Measurements from ENCODE around the gene RNF181. TPM values are rescaled to one million over a fixed set of nuclear protein-coding genes. Genes with fewer than 3 reads are reported as not detected.

RNF181 gene
- total and polyA plus RNA-seq, 2 of the 13 experiments (the other 11 are each of a cell fraction or from before 2014, with no cell fraction given): 224 to 578 TPM

DNA sequence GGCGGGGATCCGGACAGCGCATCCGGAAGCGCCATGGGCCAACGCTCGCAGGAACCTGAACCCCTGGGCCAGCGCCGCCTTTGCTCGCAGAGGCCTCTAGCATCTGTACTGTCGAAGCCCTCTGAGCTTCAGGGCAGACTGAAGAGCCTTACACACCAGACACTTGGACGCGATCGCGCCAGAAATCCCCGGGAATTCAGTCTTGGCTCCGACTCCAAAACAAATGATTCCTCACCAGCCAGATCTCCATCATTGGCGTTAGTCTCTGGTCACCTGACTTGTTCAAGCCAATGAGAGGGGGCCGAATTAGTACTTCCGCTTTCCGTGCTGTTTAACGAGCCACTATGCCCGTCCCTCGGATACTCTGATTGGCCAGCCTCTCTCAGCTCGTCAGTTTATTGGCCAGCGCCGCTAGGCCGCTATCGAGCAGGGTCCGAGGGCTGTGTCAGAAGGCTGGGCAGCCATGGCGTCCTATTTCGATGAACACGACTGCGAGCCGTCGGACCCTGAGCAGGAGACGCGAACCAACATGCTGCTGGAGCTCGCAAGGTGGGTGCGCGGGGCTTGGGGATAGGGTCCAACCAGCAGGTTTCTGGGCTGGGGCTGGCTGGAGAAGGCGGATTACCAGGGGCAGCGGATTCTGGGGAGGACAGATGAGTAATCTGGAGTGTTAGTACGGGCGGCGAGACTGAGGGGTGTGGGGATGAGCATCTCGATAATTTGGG is at the start of gene RNF181 (continued):
- TF ChIP-seq, protein P1, sequence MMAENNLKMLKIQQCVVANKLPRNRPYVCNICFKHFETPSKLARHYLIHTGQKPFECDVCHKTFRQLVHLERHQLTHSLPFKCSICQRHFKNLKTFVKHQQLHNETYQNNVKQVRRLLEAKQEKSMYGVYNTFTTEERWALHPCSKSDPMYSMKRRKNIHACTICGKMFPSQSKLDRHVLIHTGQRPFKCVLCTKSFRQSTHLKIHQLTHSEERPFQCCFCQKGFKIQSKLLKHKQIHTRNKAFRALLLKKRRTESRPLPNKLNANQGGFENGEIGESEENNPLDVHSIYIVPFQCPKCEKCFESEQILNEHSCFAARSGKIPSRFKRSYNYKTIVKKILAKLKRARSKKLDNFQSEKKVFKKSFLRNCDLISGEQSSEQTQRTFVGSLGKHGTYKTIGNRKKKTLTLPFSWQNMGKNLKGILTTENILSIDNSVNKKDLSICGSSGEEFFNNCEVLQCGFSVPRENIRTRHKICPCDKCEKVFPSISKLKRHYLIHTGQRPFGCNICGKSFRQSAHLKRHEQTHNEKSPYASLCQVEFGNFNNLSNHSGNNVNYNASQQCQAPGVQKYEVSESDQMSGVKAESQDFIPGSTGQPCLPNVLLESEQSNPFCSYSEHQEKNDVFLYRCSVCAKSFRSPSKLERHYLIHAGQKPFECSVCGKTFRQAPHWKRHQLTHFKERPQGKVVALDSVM (CRISPR knock-in tag; IDR thresholded peaks at IDR 0.05): peak; percentile 63; the same call in 1 of the 2 replicates
- TF ChIP-seq SP140L (CRISPR knock-in tag; IDR thresholded peaks at IDR 0.05; ENCODE audit: borderline replicate concordance) (no peak), ZNF260 (CRISPR knock-in tag; IDR thresholded peaks at IDR 0.05; ENCODE audit: borderline replicate concordance, low read depth) (no peak), HES4 (CRISPR knock-in tag; IDR thresholded peaks at IDR 0.05; ENCODE audit: borderline replicate concordance) (peak; percentile 55; the same call in 1 of the 2 replicates), ATF7 (IDR thresholded peaks at IDR 0.05) (no peak), ATF7 (CRISPR knock-in tag; IDR thresholded peaks at IDR 0.05) (peak; percentile 76; the same call in 1 of the 2 replicates), ZNF790 (CRISPR knock-in tag; IDR thresholded peaks at IDR 0.05; ENCODE audit: borderline replicate concordance) (no peak), HIVEP1 (CRISPR knock-in tag; IDR thresholded peaks at IDR 0.05) (0 out of 2 replicates have a peak, but pooled peaks have one; percentile 48), ARNTL (CRISPR knock-in tag; IDR thresholded peaks at IDR 0.05) (no peak), ZNF451 (CRISPR knock-in tag; IDR thresholded peaks at IDR 0.05) (no peak), SMYD3 (CRISPR knock-in tag; IDR thresholded peaks at IDR 0.05) (peak; percentile 93; the same call in 1 of the 2 replicates), ZNF549 (CRISPR knock-in tag; IDR thresholded peaks at IDR 0.05) (no peak), ZFY (CRISPR knock-in tag; IDR thresholded peaks at IDR 0.05) (peak; percentile 88), MIER3 (CRISPR knock-in tag; IDR thresholded peaks at IDR 0.05; ENCODE audit: borderline replicate concordance) (no peak), ETV6 (CRISPR knock-in tag; conservative IDR thresholded peaks at IDR 0.05) (no peak), THYN1 (CRISPR knock-in tag; IDR thresholded peaks at IDR 0.05; ENCODE audit: borderline replicate concordance, low read depth) (no peak)
- TF ChIP-seq, protein P2, sequence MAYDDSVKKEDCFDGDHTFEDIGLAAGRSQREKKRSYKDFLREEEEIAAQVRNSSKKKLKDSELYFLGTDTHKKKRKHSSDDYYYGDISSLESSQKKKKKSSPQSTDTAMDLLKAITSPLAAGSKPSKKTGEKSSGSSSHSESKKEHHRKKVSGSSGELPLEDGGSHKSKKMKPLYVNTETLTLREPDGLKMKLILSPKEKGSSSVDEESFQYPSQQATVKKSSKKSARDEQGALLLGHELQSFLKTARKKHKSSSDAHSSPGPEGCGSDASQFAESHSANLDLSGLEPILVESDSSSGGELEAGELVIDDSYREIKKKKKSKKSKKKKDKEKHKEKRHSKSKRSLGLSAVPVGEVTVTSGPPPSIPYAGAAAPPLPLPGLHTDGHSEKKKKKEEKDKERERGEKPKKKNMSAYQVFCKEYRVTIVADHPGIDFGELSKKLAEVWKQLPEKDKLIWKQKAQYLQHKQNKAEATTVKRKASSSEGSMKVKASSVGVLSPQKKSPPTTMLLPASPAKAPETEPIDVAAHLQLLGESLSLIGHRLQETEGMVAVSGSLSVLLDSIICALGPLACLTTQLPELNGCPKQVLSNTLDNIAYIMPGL (CRISPR knock-in tag; IDR thresholded peaks at IDR 0.05; ENCODE audit: borderline replicate concordance in 1 of 2, low read depth in 1 of 2): peak in 1 of 2 experiments; percentile 61; a peak in 2 of 4 replicates
- TF ChIP-seq, protein P3, sequence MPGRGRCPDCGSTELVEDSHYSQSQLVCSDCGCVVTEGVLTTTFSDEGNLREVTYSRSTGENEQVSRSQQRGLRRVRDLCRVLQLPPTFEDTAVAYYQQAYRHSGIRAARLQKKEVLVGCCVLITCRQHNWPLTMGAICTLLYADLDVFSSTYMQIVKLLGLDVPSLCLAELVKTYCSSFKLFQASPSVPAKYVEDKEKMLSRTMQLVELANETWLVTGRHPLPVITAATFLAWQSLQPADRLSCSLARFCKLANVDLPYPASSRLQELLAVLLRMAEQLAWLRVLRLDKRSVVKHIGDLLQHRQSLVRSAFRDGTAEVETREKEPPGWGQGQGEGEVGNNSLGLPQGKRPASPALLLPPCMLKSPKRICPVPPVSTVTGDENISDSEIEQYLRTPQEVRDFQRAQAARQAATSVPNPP (CRISPR knock-in tag; IDR thresholded peaks at IDR 0.05): no peak; the same call in 1 of the 2 replicates
- TF ChIP-seq, protein P4, sequence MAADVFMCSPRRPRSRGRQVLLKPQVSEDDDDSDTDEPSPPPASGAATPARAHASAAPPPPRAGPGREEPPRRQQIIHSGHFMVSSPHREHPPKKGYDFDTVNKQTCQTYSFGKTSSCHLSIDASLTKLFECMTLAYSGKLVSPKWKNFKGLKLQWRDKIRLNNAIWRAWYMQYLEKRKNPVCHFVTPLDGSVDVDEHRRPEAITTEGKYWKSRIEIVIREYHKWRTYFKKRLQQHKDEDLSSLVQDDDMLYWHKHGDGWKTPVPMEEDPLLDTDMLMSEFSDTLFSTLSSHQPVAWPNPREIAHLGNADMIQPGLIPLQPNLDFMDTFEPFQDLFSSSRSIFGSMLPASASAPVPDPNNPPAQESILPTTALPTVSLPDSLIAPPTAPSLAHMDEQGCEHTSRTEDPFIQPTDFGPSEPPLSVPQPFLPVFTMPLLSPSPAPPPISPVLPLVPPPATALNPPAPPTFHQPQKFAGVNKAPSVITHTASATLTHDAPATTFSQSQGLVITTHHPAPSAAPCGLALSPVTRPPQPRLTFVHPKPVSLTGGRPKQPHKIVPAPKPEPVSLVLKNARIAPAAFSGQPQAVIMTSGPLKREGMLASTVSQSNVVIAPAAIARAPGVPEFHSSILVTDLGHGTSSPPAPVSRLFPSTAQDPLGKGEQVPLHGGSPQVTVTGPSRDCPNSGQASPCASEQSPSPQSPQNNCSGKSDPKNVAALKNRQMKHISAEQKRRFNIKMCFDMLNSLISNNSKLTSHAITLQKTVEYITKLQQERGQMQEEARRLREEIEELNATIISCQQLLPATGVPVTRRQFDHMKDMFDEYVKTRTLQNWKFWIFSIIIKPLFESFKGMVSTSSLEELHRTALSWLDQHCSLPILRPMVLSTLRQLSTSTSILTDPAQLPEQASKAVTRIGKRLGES (CRISPR knock-in tag; IDR thresholded peaks at IDR 0.05; ENCODE audit: borderline replicate concordance): no peak
- TF ChIP-seq, protein P5, sequence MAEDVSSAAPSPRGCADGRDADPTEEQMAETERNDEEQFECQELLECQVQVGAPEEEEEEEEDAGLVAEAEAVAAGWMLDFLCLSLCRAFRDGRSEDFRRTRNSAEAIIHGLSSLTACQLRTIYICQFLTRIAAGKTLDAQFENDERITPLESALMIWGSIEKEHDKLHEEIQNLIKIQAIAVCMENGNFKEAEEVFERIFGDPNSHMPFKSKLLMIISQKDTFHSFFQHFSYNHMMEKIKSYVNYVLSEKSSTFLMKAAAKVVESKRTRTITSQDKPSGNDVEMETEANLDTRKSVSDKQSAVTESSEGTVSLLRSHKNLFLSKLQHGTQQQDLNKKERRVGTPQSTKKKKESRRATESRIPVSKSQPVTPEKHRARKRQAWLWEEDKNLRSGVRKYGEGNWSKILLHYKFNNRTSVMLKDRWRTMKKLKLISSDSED (CRISPR knock-in tag; IDR thresholded peaks at IDR 0.05): no peak
